ENCODE data around the gene MYH14. TPM values are rescaled to one million over a fixed set of nuclear protein-coding genes. Genes with fewer than 3 reads are reported as not detected.

The MYH14 gene
- polyA plus RNA-seq, 1 of the 3 experiments (the other 2 are of a cell fraction), result 0.02 TPM

- Histone ChIP-seq H3K9ac (no peak overlapping the region), H2AFZ (ENCODE audit: low read depth) (no peak overlapping the region), H3F3A (replicated peaks; ENCODE audit: insufficient read depth) (no peaks in the 10 kb centered on the region), H3K9me2 (no peaks in the 10 kb centered on the region), H3K27me3 (ENCODE audit: insufficient read depth) (peaks cover 6% of the 10 kb centered on the region; the same call in 1 of the 2 replicates), H3K4me3 (ENCODE audit: low read depth in 2 of 2, low read length in 1 of 2) (no peak overlapping the region), H3K9me3 (no peaks in the 10 kb centered on the region), H3K27ac (ENCODE audit: low read depth in 2 of 2, low read length in 1 of 2) (no peak overlapping the region), H3K4me1 (ENCODE audit: control insufficient read depth in 1 of 2, insufficient read depth in 2 of 2, low read depth in 1 of 2, low read length in 1 of 2) (no peaks in the 10 kb centered on the region), H3K4me2 (no peak overlapping the region), H3K36me3 (replicated peaks in 1 of 2; ENCODE audit: control insufficient read depth in 1 of 2, insufficient read depth in 2 of 2, low read length in 1 of 2) (no peaks in the 10 kb centered on the region), H4K20me1 (ENCODE audit: insufficient read depth) (no peaks in the 10 kb centered on the region), H3K79me2 (ENCODE audit: insufficient read depth) (no peaks in the 10 kb centered on the region)
- ChIA-PET POLR2A (no interaction called here), CTCF (no interaction called here)
- DNase-seq, result no peak
- 9% methylated on average over 2 of the region's 2 CpGs for WGBS (ENCODE audit: low lambda C conversion rate)
- no peak for TF ChIP-seq PBX3 (IDR thresholded peaks at IDR 0.05)
- TF ChIP-seq, protein P1, sequence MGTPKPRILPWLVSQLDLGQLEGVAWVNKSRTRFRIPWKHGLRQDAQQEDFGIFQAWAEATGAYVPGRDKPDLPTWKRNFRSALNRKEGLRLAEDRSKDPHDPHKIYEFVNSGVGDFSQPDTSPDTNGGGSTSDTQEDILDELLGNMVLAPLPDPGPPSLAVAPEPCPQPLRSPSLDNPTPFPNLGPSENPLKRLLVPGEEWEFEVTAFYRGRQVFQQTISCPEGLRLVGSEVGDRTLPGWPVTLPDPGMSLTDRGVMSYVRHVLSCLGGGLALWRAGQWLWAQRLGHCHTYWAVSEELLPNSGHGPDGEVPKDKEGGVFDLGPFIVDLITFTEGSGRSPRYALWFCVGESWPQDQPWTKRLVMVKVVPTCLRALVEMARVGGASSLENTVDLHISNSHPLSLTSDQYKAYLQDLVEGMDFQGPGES (IDR thresholded peaks at IDR 0.05; ENCODE audit: low read depth, low read length), result no peak
- no peak for TF ChIP-seq USF2 (IDR thresholded peaks at IDR 0.05; ENCODE audit: borderline replicate concordance, low read depth, low read length)
- no peak for TF ChIP-seq ELF1 (IDR thresholded peaks at IDR 0.05)
- TF ChIP-seq TCF12 (IDR thresholded peaks at IDR 0.05), result no peak
- no peak for TF ChIP-seq NRF1 (IDR thresholded peaks at IDR 0.05; ENCODE audit: low read depth, low read length)
- TF ChIP-seq FOXM1 (IDR thresholded peaks at IDR 0.05; ENCODE audit: low read depth), result no peak
- TF ChIP-seq JUND (IDR thresholded peaks at IDR 0.05), result no peak
- TF ChIP-seq EZH2phosphoT487 (IDR thresholded peaks at IDR 0.05; ENCODE audit: borderline replicate concordance, low read depth), result no peak
- no peak for TF ChIP-seq ZBTB33 (IDR thresholded peaks at IDR 0.05; ENCODE audit: borderline replicate concordance, low read depth)
- no peak for TF ChIP-seq REST (IDR thresholded peaks at IDR 0.05; ENCODE audit: low read depth, low read length)
- no peak for TF ChIP-seq TAF1 (IDR thresholded peaks at IDR 0.05; ENCODE audit: borderline replicate concordance, low read depth, low read length)
- no peak for TF ChIP-seq YY1 (IDR thresholded peaks at IDR 0.05; ENCODE audit: low read depth)
- TF ChIP-seq FOXJ3 (CRISPR knock-in tag; IDR thresholded peaks at IDR 0.05), result no peak
- TF ChIP-seq RFX5 (IDR thresholded peaks at IDR 0.05; ENCODE audit: low read length), result no peak
- no peak for TF ChIP-seq SMC3 (IDR thresholded peaks at IDR 0.05; ENCODE audit: low read depth, low read length)
Measured at GRCh38 chr19:50159078-50159477, 44.3 kb upstream of the MYH14 start.

All from SK-N-SH (cell line).